MCF 10A (cell line): ENCODE data around the gene HEXB. TPM values are rescaled to one million over a fixed set of nuclear protein-coding genes. Genes with fewer than 3 reads are reported as not detected.

Experiments
- BruUV-seq: library from RNA; stranded (reverse); fragments of 400-500 nt; replicated peaks from 2 replicates; lab custom pipeline; 2021; lab: Mats Ljungman, UMichigan
- CTCF ChIA-PET: fragments of 300-600 bp; sonication (Branson Sonifier 250); formaldehyde crosslinking; extraction: SDS; loops from one replicate; lab custom pipeline; 2021; ENCODE audit warnings: antibody characterized with exemption, inconsistent platforms; lab: Yijun Ruan, JAX
- POLR2A ChIA-PET: fragments of 300-600, 350-650 bp; sonication (Branson Sonifier 250); formaldehyde crosslinking; extraction: SDS; loops from one replicate; lab custom pipeline; 2020; ENCODE audit warnings: antibody characterized with exemption, inconsistent platforms; lab: Yijun Ruan, JAX
- DNase-seq: peaks from one replicate; pipeline ENCODE4 v3.0.0-alpha.2; 2018; ENCODE audit not compliant: unreplicated experiment
- H3K27ac Mint-ChIP-seq: one replicate; pipeline ENCODE4 v1.8.0; 2022; ENCODE audit warnings: mild to moderate bottlenecking, low read depth, mixed read lengths; ENCODE audit not compliant: unreplicated experiment
- H3K27me3 Mint-ChIP-seq: one replicate; pipeline ENCODE4 v1.8.0; 2022; ENCODE audit warnings: mixed read lengths; ENCODE audit not compliant: insufficient read depth, unreplicated experiment
- H3K36me3 Mint-ChIP-seq: one replicate; pipeline ENCODE4 v1.8.0; 2022; ENCODE audit warnings: mild to moderate bottlenecking, moderate library complexity, mixed read lengths; ENCODE audit not compliant: insufficient read depth, unreplicated experiment
- H3K4me1 Mint-ChIP-seq: one replicate; pipeline ENCODE4 v1.8.0; 2022; ENCODE audit warnings: mixed read lengths; ENCODE audit not compliant: insufficient read depth, unreplicated experiment
- H3K4me3 Mint-ChIP-seq: one replicate; pipeline ENCODE4 v1.8.0; 2022; ENCODE audit warnings: mild to moderate bottlenecking, moderate library complexity, mixed read lengths; ENCODE audit not compliant: unreplicated experiment
- H3K9me3 Mint-ChIP-seq: one replicate; pipeline ENCODE4 v1.8.0; 2022; ENCODE audit warnings: mixed read lengths; ENCODE audit not compliant: unreplicated experiment
- intact Hi-C: fragments of 100-400 bp; cut with micrococcal nuclease; formaldehyde crosslinking; loops from 2 replicates; pipeline ENCODE4 v1.14.1; 2022
- total RNA-seq: library from RNA; stranded (reverse); gene quantifications from 2 replicates; pipeline ENCODE4 v1.2.3, GENCODE V29; 2022
- TF ChIP-seq, protein P1 (sequence below): fragments of 200-600 bp; IDR thresholded peaks from one replicate; pipeline ENCODE4 v1.8.0; 2022; ENCODE audit warnings: antibody characterized with exemption, mild to moderate bottlenecking; ENCODE audit not compliant: unreplicated experiment

The HEXB gene
- total RNA-seq, 1 experiment from 2014 or later = 82.8 TPM

DNA sequence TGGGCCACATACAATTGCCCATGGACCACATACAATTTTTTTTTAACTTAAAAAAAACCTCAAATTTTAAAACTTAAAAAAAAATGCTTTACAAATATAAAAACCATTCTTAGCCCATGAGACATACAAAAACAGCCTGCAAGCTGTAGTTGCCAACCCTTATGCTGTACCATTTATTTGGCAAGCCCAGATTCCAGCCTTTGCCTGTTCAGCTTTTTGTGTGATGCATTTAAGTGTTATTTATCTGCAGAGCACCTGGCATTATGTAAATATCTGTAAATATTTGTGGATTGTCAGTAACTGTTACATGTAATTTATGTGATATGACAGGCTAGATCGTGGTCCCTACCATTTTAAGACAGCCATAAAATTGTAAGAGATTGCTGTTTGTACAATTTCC lies 32.6 kb downstream of the HEXB start:
- H3K4me1 Mint-ChIP-seq = no peaks in the 10 kb centered on the region
- intact Hi-C loops = no loop called here
- no peak for DNase-seq
- no peaks in the 10 kb centered on the region for H3K9me3 Mint-ChIP-seq
- CTCF ChIA-PET = interaction anchor here (0.6 to 1.4 kb wide), 3 partner anchors 21 to 615 kb away, joined by 3 to 5 read pairs (median 3); no protein-coding TSS in a partner anchor
- H3K27me3 Mint-ChIP-seq = no peaks in the 10 kb centered on the region
- H3K36me3 Mint-ChIP-seq = peaks cover 68% of the 10 kb centered on the region
- no peak overlapping the region for H3K4me3 Mint-ChIP-seq
- TF ChIP-seq, protein P1, sequence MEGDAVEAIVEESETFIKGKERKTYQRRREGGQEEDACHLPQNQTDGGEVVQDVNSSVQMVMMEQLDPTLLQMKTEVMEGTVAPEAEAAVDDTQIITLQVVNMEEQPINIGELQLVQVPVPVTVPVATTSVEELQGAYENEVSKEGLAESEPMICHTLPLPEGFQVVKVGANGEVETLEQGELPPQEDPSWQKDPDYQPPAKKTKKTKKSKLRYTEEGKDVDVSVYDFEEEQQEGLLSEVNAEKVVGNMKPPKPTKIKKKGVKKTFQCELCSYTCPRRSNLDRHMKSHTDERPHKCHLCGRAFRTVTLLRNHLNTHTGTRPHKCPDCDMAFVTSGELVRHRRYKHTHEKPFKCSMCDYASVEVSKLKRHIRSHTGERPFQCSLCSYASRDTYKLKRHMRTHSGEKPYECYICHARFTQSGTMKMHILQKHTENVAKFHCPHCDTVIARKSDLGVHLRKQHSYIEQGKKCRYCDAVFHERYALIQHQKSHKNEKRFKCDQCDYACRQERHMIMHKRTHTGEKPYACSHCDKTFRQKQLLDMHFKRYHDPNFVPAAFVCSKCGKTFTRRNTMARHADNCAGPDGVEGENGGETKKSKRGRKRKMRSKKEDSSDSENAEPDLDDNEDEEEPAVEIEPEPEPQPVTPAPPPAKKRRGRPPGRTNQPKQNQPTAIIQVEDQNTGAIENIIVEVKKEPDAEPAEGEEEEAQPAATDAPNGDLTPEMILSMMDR = no peak
- POLR2A ChIA-PET = interaction anchor here (0.5 to 1.2 kb wide), 3 partner anchors 19 to 50 kb away, joined by 3 read pairs; partner anchors contain the start of genes GFM2 and NSA2
- no peak overlapping the region for H3K27ac Mint-ChIP-seq
- no TSS peak for BruUV-seq

DNA sequence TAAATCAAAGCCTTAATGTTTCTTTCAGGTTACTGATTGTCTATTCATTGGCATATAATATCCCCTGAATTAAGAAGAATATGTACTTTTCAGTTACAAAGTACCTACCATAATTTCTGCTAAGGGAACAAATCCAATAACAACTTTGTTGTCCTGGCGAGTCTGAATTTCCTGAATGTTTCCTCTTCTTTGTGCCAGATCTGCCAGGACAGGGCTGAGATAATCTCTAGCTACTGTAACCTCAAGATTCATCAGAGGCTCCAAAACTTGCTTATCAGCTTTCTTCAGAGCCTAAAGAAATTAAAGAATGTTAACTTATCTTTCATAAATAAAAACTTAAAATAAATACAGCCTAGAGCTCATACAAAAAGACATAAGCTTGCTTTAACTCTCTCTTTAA lies 37.2 kb downstream of the HEXB start:
- Mint-ChIP-seq H3K36me3 (peaks cover 73% of the 10 kb centered on the region), H3K27ac (no peak overlapping the region), H3K27me3 (no peaks in the 10 kb centered on the region), H3K9me3 (no peaks in the 10 kb centered on the region), H3K4me1 (no peaks in the 10 kb centered on the region), H3K4me3 (no peak overlapping the region)
- TF ChIP-seq, protein P1 = no peak
- ChIA-PET CTCF (interaction anchor here (0.6 to 1.0 kb wide), 2 partner anchors 49 to 841 kb away, joined by 3 read pairs; no protein-coding TSS in a partner anchor), POLR2A (interaction anchor here (0.6 to 1.1 kb wide), 2 partner anchors 16 to 195 kb away, joined by 3 read pairs; no protein-coding TSS in a partner anchor)
- DNase-seq = no peak
- no TSS peak for BruUV-seq
- intact Hi-C loops = no loop called here

GRCh38 chr5:74725331-74725730 lies 40.3 kb downstream of the HEXB start:
- no TSS peak for BruUV-seq
- TF ChIP-seq, protein P1 = no peak
- ChIA-PET CTCF (interaction anchor here (0.9 kb wide), 1 partner anchor 52 kb away, joined by 3 read pairs; no protein-coding TSS in a partner anchor), POLR2A (interaction anchor here (1.2 kb wide), 1 partner anchor 18 kb away, joined by 4 read pairs; no protein-coding TSS in a partner anchor)
- no peak for DNase-seq
- no peak overlapping the region for H3K4me3 Mint-ChIP-seq
- intact Hi-C loops = no loop called here
- H3K36me3 Mint-ChIP-seq = peaks cover 75% of the 10 kb centered on the region
- no peaks in the 10 kb centered on the region for H3K4me1 Mint-ChIP-seq
- H3K9me3 Mint-ChIP-seq = no peaks in the 10 kb centered on the region
- H3K27ac Mint-ChIP-seq = no peak overlapping the region
- no peaks in the 10 kb centered on the region for H3K27me3 Mint-ChIP-seq

- TF ChIP-seq, protein P1 = no peak
- BruUV-seq = no TSS peak
- Mint-ChIP-seq H3K9me3 (no peaks in the 10 kb centered on the region), H3K27ac (no peak overlapping the region), H3K27me3 (no peaks in the 10 kb centered on the region), H3K4me3 (no peak overlapping the region), H3K36me3 (peaks cover 74% of the 10 kb centered on the region), H3K4me1 (no peaks in the 10 kb centered on the region)
- ChIA-PET CTCF (no interaction called here), POLR2A (interaction anchor here (0.6 to 0.9 kb wide), 2 partner anchors 19 to 22 kb away, joined by 3 read pairs; no protein-coding TSS in a partner anchor)
- intact Hi-C loops = no loop called here
- no peak for DNase-seq
Measured at GRCh38 chr5:74736759-74737158, 51.7 kb downstream of the HEXB start.
